ENCODE results near the gene PNLIPRP2.

- TF ChIP-seq CTCF (conservative IDR thresholded peaks at IDR 0.05; ENCODE audit: low read depth, low read length) (no peak), RAD21 (IDR thresholded peaks at IDR 0.05; ENCODE audit: low read length) (no peak)
Measured at GRCh38 chr10:116599991-116600390, 20.8 kb upstream of the PNLIPRP2 start.

Data from IMR-90 (cell line).